Activated naive CD8-positive, alpha-beta T cell treated with anti-CD3 and anti-CD28 coated beads, Interleukin-2, amount 10 ng/mL, durations not matched to agents 7 days and 5 days (primary cell): ENCODE measurements around the gene C1orf105. TPM values are rescaled to one million over a fixed set of nuclear protein-coding genes. Genes with fewer than 3 reads are reported as not detected.
A peak's percentile ranks its signal among the peaks of the same experiment; 100 is the strongest.

ENCODE experiments used
- ATAC-seq: fragments of 150-1000 bp; cut with Tn5 transposase; one replicate; pipeline ENCODE4 v1.10.0; 2021; ENCODE audit warnings: low read depth, moderate library complexity
- POLR2A ChIA-PET: fragments of 350-600 bp; sonication (Branson Sonifier 250); formaldehyde crosslinking; loops from one replicate; lab custom pipeline; 2021; ENCODE audit warnings: antibody characterized with exemption; lab: Charles Lee
- DNase-seq: peaks from one replicate; pipeline ENCODE4 v3.0.0; 2021
- H3K27ac Mint-ChIP-seq: one replicate; pipeline ENCODE4 v1.8.0; 2022; ENCODE audit warnings: mild to moderate bottlenecking, mixed read lengths
- H3K27me3 Mint-ChIP-seq: one replicate; pipeline ENCODE4 v1.8.0; 2022; ENCODE audit warnings: mild to moderate bottlenecking, moderate library complexity, mixed read lengths
- H3K36me3 Mint-ChIP-seq: one replicate; pipeline ENCODE4 v1.8.0; 2021; ENCODE audit warnings: mild to moderate bottlenecking, mixed read lengths
- H3K4me1 Mint-ChIP-seq: one replicate; pipeline ENCODE4 v1.8.0; 2021; ENCODE audit warnings: mixed read lengths
- H3K4me3 Mint-ChIP-seq: one replicate; pipeline ENCODE4 v1.8.0; 2022; ENCODE audit warnings: mild to moderate bottlenecking, moderate library complexity, mixed read lengths
- H3K9me3 Mint-ChIP-seq: one replicate; pipeline ENCODE4 v1.8.0; 2021; ENCODE audit warnings: mixed read lengths
- total RNA-seq, 2 experiments: library from RNA; stranded (reverse); gene quantifications; one replicate each; pipeline ENCODE4 v1.2.3, GENCODE V29; 2021

C1orf105 gene
- total RNA-seq, 2 experiments from 2014 or later = not detected

GRCh38 chr1:172443666-172444453 is 23.4 kb downstream of the C1orf105 start, which contains the start of gene PIGC:
Gene PIGC, minus strand, starts transcription at chr1:172444069. Its CDS starts 1,447 bp downstream, at chr1:172442622.
- H3K4me1 Mint-ChIP-seq = peaks cover 32% of the 10 kb centered on the region
- peak within 1 kb of the TSS; percentile 94 for H3K4me3 Mint-ChIP-seq
- H3K27me3 Mint-ChIP-seq = no peaks in the 10 kb centered on the region
- peak within 1 kb of the TSS; percentile 92 for H3K27ac Mint-ChIP-seq
- H3K36me3 Mint-ChIP-seq = peaks cover 29% of the 10 kb centered on the region
- DNase-seq = peak; percentile 90
- POLR2A ChIA-PET = interaction anchor here (0.6 to 1.5 kb wide), 4 partner anchors 14 to 315 kb away, joined by 3 to 5 read pairs (median 4); no protein-coding TSS in a partner anchor
- no peaks in the 10 kb centered on the region for H3K9me3 Mint-ChIP-seq
- ATAC-seq = peak; percentile 100

- ATAC-seq = no peak
Observed at GRCh38 chr1:172446547-172446946, 26.1 kb downstream of the C1orf105 start.

GRCh38 chr1:172447641-172448040 is 27.2 kb downstream of the C1orf105 start:
- DNase-seq (no peak), ATAC-seq (no peak)
- Mint-ChIP-seq H3K36me3 (peaks cover 2% of the 10 kb centered on the region), H3K27ac (no peak overlapping the region), H3K4me3 (no peak overlapping the region), H3K4me1 (peaks cover 33% of the 10 kb centered on the region), H3K27me3 (no peaks in the 10 kb centered on the region), H3K9me3 (no peaks in the 10 kb centered on the region)
- POLR2A ChIA-PET = no interaction called here

More at GRCh38 chr1:172446547-172446946, 26.1 kb downstream of the C1orf105 start:
- Mint-ChIP-seq H3K4me1 (peaks cover 44% of the 10 kb centered on the region), H3K27me3 (no peaks in the 10 kb centered on the region), H3K4me3 (no peak overlapping the region), H3K27ac (no peak overlapping the region), H3K9me3 (no peaks in the 10 kb centered on the region), H3K36me3 (peaks cover 12% of the 10 kb centered on the region)
- POLR2A ChIA-PET = no interaction called here
- DNase-seq = no peak

GRCh38 chr1:172448995-172449584 is 28.6 kb downstream of the C1orf105 start:
- no peak overlapping the region for H3K27ac Mint-ChIP-seq
- H3K9me3 Mint-ChIP-seq = no peaks in the 10 kb centered on the region
- no peak for DNase-seq
- H3K27me3 Mint-ChIP-seq = no peaks in the 10 kb centered on the region
- no peak for ATAC-seq
- no peak overlapping the region for H3K4me3 Mint-ChIP-seq
- H3K36me3 Mint-ChIP-seq = no peaks in the 10 kb centered on the region
- peaks cover 28% of the 10 kb centered on the region for H3K4me1 Mint-ChIP-seq
- POLR2A ChIA-PET = interaction anchor here (1.4 kb wide), 1 partner anchor 83 kb away, joined by 4 read pairs; the partner anchor contains the start of gene SUCO

- DNase-seq = peak; percentile 49
- H3K4me3 Mint-ChIP-seq = peak overlapping the region; percentile 25
- no peaks in the 10 kb centered on the region for H3K9me3 Mint-ChIP-seq
- H3K36me3 Mint-ChIP-seq = no peaks in the 10 kb centered on the region
- peak; percentile 81 for ATAC-seq
- H3K27me3 Mint-ChIP-seq = no peaks in the 10 kb centered on the region
- POLR2A ChIA-PET = interaction anchor here (0.6 to 1.4 kb wide), 2 partner anchors 83 to 278 kb away, joined by 3 to 4 read pairs; partner anchors contain the start of gene SUCO
- H3K4me1 Mint-ChIP-seq = peaks cover 26% of the 10 kb centered on the region
- peak overlapping the region; percentile 68 for H3K27ac Mint-ChIP-seq
Observed at GRCh38 chr1:172449585-172450523, 29.4 kb downstream of the C1orf105 start.

GRCh38 chr1:172450524-172450885 is 30.0 kb downstream of the C1orf105 start:
- H3K4me1 Mint-ChIP-seq = peaks cover 26% of the 10 kb centered on the region
- H3K27ac Mint-ChIP-seq = peak overlapping the region; percentile 68
- peak overlapping the region; percentile 7 for H3K4me3 Mint-ChIP-seq
- H3K36me3 Mint-ChIP-seq = no peaks in the 10 kb centered on the region
- no peaks in the 10 kb centered on the region for H3K27me3 Mint-ChIP-seq
- POLR2A ChIA-PET = interaction anchor here (0.6 to 1.4 kb wide), 3 partner anchors 82 to 277 kb away, joined by 3 to 4 read pairs (median 3); partner anchors contain the start of gene SUCO
- DNase-seq (no peak), ATAC-seq (peak; percentile 19)
- H3K9me3 Mint-ChIP-seq = no peaks in the 10 kb centered on the region

- H3K27ac Mint-ChIP-seq = peak overlapping the region; percentile 68
- ATAC-seq = peak; percentile 41
- H3K9me3 Mint-ChIP-seq = no peaks in the 10 kb centered on the region
Observed at GRCh38 chr1:172451002-172451443, 30.5 kb downstream of the C1orf105 start.

GRCh38 chr1:172452536-172453152 is 32.2 kb downstream of the C1orf105 start:
- Mint-ChIP-seq H3K36me3 (no peaks in the 10 kb centered on the region), H3K9me3 (no peaks in the 10 kb centered on the region), H3K4me1 (peaks cover 26% of the 10 kb centered on the region), H3K27ac (no peak overlapping the region), H3K4me3 (no peak overlapping the region), H3K27me3 (no peaks in the 10 kb centered on the region)
- POLR2A ChIA-PET = no interaction called here
- no peak for ATAC-seq
- DNase-seq = no peak

More at GRCh38 chr1:172451002-172451443, 30.5 kb downstream of the C1orf105 start:
- Mint-ChIP-seq H3K36me3 (no peaks in the 10 kb centered on the region), H3K4me3 (no peak overlapping the region), H3K4me1 (peaks cover 26% of the 10 kb centered on the region), H3K27me3 (no peaks in the 10 kb centered on the region)
- POLR2A ChIA-PET = interaction anchor here (0.6 to 0.8 kb wide), 3 partner anchors 81 to 1274 kb away, joined by 3 to 6 read pairs (median 3); no protein-coding TSS in a partner anchor
- no peak for DNase-seq

GRCh38 chr1:172453153-172453545 is 32.7 kb downstream of the C1orf105 start:
- Mint-ChIP-seq H3K9me3 (no peaks in the 10 kb centered on the region), H3K4me3 (no peak overlapping the region), H3K36me3 (no peaks in the 10 kb centered on the region), H3K27ac (no peak overlapping the region), H3K4me1 (peaks cover 26% of the 10 kb centered on the region), H3K27me3 (no peaks in the 10 kb centered on the region)
- POLR2A ChIA-PET = no interaction called here
- ATAC-seq (no peak), DNase-seq (no peak)

- POLR2A ChIA-PET = no interaction called here
- Mint-ChIP-seq H3K9me3 (no peaks in the 10 kb centered on the region), H3K4me1 (peaks cover 26% of the 10 kb centered on the region), H3K27ac (no peak overlapping the region), H3K4me3 (no peak overlapping the region), H3K36me3 (no peaks in the 10 kb centered on the region), H3K27me3 (no peaks in the 10 kb centered on the region)
- no peak for DNase-seq
- ATAC-seq = no peak
Observed at GRCh38 chr1:172453607-172454006, 33.1 kb downstream of the C1orf105 start.

GRCh38 chr1:172455451-172455850 is 35.0 kb downstream of the C1orf105 start:
- no peak overlapping the region for H3K27ac Mint-ChIP-seq
- peaks cover 14% of the 10 kb centered on the region for H3K4me1 Mint-ChIP-seq
- ATAC-seq (no peak), DNase-seq (no peak)
- H3K36me3 Mint-ChIP-seq = no peaks in the 10 kb centered on the region
- H3K9me3 Mint-ChIP-seq = no peaks in the 10 kb centered on the region
- POLR2A ChIA-PET = no interaction called here
- peaks cover 9% of the 10 kb centered on the region for H3K27me3 Mint-ChIP-seq
- no peak overlapping the region for H3K4me3 Mint-ChIP-seq

GRCh38 chr1:172456344-172456769 is 35.9 kb downstream of the C1orf105 start:
- Mint-ChIP-seq H3K27ac (no peak overlapping the region), H3K27me3 (peaks cover 9% of the 10 kb centered on the region), H3K9me3 (no peaks in the 10 kb centered on the region), H3K4me1 (peaks cover 5% of the 10 kb centered on the region), H3K4me3 (no peak overlapping the region), H3K36me3 (no peaks in the 10 kb centered on the region)
- POLR2A ChIA-PET = no interaction called here
- ATAC-seq (no peak), DNase-seq (no peak)
